Tibial nerve (tissue), 4 donors: ENCODE results near the gene BMP8A. TPM values are rescaled to one million over a fixed set of nuclear protein-coding genes. Genes with fewer than 3 reads are reported as not detected.

Source experiments
- DNase-seq, 2 donors: peaks; one replicate each; pipeline ENCODE4 v3.0.0-alpha.2; 2019; ENCODE audit warnings: low spot score in 2 of 2
- H3K27ac ChIP-seq, 4 donors: fragments of 200-600 bp; sonication (generic) in 3 of 4; one replicate each; pipeline ENCODE4 v1.5.1; 2017 to 2019; ENCODE audit warnings: mild to moderate bottlenecking in 1 of 4
- H3K27me3 ChIP-seq, 2 donors: fragments of 200-600 bp; sonication (generic) in 1 of 2; one replicate each; pipeline versions ENCODE4 v1.5.1 to v1.6.0; 2017 to 2019
- H3K36me3 ChIP-seq, 3 donors: fragments of 200-600 bp; sonication (generic); one replicate each; pipeline ENCODE4 v1.5.1; 2018 to 2019
- H3K4me1 ChIP-seq, 4 donors: fragments of 200-600 bp; sonication (generic) in 3 of 4; one replicate each; pipeline ENCODE4 v1.5.1; 2017 to 2019
- H3K4me3 ChIP-seq, 4 donors: fragments of 200-600 bp; sonication (generic) in 3 of 4; one replicate each; pipeline ENCODE4 v1.5.1; 2017 to 2019; ENCODE audit warnings: mild to moderate bottlenecking in 1 of 4, moderate library complexity in 1 of 4
- H3K9me3 ChIP-seq, 4 donors: fragments of 200-600 bp; sonication (generic) in 3 of 4; one replicate each; pipeline ENCODE4 v1.5.1; 2017 to 2019
- EP300 ChIP-seq, 2 donors: sonication (generic); formaldehyde crosslinking; IDR thresholded peaks; one replicate each; pipeline ENCODE4 v1.6.1; 2017; ENCODE audit warnings: antibody characterized with exemption in 2 of 2, mild to moderate bottlenecking in 1 of 2
- POLR2A ChIP-seq, 2 donors: fragments of 450-650 bp; IDR thresholded peaks; one replicate each; pipeline ENCODE4 v1.6.1; 2017; ENCODE audit warnings: antibody characterized with exemption in 2 of 2, mild to moderate bottlenecking in 2 of 2, moderate library complexity in 2 of 2
- WGBS, 2 donors: methylation state at CpG; one replicate each; pipeline ENCODE4 v1.1.5; 2018; 5-methylcytosine and 5-hydroxymethylcytosine counted together
- total RNA-seq, 4 donors: library from RNA; depleted of rRNA; stranded (reverse); fragments of >200 nt; gene quantifications; one replicate each; pipeline ENCODE4 v1.1.0, GENCODE V29; 2016
- TF ChIP-seq, protein P1 (sequence below), 5 experiments: fragments of 200-600 bp in 3 of 5; fragments of 450-650 bp in 2 of 5; sonication (generic) in 3 of 5; IDR thresholded peaks; one replicate each; pipeline ENCODE4 v1.5.1; 2016 to 2019; ENCODE audit warnings: antibody characterized with exemption in 5 of 5, mild to moderate bottlenecking in 3 of 5, moderate library complexity in 2 of 5

BMP8A gene
- total RNA-seq, 4 donors from 2014 or later, result 2.7 to 9.6 (median 7.0) TPM

DNA sequence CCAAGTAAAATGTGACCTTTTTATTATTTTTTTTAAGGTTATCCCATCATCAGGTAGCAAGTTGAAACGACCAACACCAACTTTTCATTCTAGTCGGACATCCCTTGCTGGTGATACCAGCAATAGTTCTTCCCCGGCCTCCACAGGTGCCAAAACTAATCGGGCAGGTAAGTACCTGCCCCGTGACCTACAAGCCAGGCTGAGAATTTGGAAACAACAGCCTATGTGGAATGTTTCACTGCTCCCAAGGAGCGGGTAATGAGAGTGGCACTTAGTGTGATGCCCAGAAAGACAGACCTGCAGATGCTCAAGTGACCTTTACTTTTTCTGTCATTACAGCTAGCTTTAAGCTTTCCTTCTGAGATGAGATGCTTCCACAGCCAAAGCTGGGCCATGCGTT is 6.9 kb upstream of the BMP8A start:
- Histone ChIP-seq H3K4me1 (peaks cover 0 to 7% (median 0%) of the 10 kb centered on the region in 4 donors), H3K36me3 (peaks cover 0 to 86% (median 5%) of the 10 kb centered on the region in 3 donors), H3K9me3 (no peaks in the 10 kb centered on the region), H3K4me3 (no peak overlapping the region), H3K27me3 (no peaks in the 10 kb centered on the region), H3K27ac (no peak overlapping the region)
- no peak for DNase-seq
- TF ChIP-seq POLR2A (IDR thresholded peaks at IDR 0.05) (no peak), EP300 (IDR thresholded peaks at IDR 0.05) (no peak)
- TF ChIP-seq, protein P1, sequence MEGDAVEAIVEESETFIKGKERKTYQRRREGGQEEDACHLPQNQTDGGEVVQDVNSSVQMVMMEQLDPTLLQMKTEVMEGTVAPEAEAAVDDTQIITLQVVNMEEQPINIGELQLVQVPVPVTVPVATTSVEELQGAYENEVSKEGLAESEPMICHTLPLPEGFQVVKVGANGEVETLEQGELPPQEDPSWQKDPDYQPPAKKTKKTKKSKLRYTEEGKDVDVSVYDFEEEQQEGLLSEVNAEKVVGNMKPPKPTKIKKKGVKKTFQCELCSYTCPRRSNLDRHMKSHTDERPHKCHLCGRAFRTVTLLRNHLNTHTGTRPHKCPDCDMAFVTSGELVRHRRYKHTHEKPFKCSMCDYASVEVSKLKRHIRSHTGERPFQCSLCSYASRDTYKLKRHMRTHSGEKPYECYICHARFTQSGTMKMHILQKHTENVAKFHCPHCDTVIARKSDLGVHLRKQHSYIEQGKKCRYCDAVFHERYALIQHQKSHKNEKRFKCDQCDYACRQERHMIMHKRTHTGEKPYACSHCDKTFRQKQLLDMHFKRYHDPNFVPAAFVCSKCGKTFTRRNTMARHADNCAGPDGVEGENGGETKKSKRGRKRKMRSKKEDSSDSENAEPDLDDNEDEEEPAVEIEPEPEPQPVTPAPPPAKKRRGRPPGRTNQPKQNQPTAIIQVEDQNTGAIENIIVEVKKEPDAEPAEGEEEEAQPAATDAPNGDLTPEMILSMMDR (IDR thresholded peaks at IDR 0.05), result no peak
- 92 to 93% methylated on average over 7 of the region's 7 CpGs for WGBS, 2 donors

DNA sequence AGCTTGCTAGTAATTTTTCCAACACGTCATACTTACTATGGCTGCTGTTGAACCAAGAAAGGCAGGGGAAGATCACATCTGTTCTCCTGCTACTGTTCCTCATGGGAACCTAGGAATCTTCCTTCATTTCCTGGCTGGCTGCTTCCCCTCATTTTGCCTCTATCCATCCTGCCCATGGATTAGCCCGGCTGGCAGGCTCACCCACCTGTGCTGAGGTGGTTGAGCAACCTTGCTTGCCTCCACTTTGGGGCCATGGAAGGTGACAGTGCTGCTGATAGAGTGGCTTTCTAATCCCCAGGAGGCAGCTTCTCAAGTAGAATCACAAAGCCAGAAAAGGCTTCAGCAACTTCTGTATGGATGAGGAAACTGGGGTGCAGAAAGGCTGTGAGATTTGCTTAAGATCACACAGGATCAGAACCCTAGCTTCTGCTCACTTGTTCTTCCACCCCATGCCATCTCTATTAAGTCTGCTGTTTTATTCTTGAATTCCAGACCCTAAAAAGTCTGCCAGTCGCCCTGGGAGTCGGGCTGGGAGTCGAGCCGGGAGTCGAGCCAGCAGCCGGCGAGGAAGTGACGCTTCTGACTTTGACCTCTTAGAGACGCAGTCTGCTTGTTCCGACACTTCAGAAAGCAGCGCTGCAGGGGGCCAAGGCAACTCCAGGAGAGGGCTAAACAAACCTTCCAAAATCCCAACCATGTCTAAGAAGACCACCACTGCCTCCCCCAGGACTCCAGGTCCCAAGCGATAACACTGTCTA is 6.2 kb upstream of the BMP8A start:
- Histone ChIP-seq H3K4me1 (peaks cover 0 to 7% (median 0%) of the 10 kb centered on the region in 4 donors), H3K27ac (no peak overlapping the region), H3K4me3 (no peak overlapping the region), H3K27me3 (no peaks in the 10 kb centered on the region), H3K9me3 (no peaks in the 10 kb centered on the region), H3K36me3 (peaks cover 0 to 80% (median under 1%) of the 10 kb centered on the region in 3 donors)
- TF ChIP-seq EP300 (IDR thresholded peaks at IDR 0.05) (no peak), POLR2A (IDR thresholded peaks at IDR 0.05) (no peak)
- TF ChIP-seq, protein P1 (IDR thresholded peaks at IDR 0.05), result no peak
- DNase-seq, result no peak
- 89 to 94% methylated on average over 14 of the region's 14 CpGs for WGBS, 2 donors

DNA sequence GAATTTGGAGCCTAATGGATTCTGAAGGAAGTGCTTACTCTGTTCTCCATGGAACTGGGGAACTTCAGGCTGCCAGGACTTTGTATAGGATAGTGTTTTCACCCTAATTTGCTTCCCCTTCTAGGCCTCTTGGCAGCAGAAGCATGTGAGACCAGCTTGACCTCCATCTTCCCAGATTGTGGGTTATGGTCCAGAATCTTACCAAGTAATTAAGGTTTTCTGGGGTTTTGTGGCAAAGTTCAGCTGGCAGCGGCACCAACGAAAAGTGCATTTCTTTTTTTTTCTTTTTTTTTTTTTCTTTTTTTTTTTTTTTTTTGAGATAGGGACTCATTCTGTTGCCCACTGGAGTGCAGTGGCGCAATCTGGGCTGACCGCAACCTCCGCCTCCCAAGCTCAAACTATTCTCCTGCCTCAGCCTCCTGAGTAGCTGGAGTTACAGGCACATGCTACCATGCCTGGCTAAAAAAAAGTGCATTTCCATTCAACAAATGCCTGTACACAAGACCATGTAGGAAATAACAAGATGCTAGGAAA is 3.4 kb upstream of the BMP8A start:
- WGBS, 2 donors, result 95 to 99% methylated on average over 5 of the region's 5 CpGs
- Histone ChIP-seq H3K36me3 (peaks cover 0 to 51% (median 0%) of the 10 kb centered on the region in 3 donors), H3K4me1 (peaks cover 0 to 22% (median 3%) of the 10 kb centered on the region in 4 donors), H3K4me3 (no peak overlapping the region), H3K27me3 (peaks cover 0 to 17% of the 10 kb centered on the region in 2 donors), H3K9me3 (no peaks in the 10 kb centered on the region), H3K27ac (no peak overlapping the region)
- no peak for DNase-seq
- TF ChIP-seq POLR2A (IDR thresholded peaks at IDR 0.05) (no peak), EP300 (IDR thresholded peaks at IDR 0.05) (no peak)
- TF ChIP-seq, protein P1 (IDR thresholded peaks at IDR 0.05), result no peak

DNA sequence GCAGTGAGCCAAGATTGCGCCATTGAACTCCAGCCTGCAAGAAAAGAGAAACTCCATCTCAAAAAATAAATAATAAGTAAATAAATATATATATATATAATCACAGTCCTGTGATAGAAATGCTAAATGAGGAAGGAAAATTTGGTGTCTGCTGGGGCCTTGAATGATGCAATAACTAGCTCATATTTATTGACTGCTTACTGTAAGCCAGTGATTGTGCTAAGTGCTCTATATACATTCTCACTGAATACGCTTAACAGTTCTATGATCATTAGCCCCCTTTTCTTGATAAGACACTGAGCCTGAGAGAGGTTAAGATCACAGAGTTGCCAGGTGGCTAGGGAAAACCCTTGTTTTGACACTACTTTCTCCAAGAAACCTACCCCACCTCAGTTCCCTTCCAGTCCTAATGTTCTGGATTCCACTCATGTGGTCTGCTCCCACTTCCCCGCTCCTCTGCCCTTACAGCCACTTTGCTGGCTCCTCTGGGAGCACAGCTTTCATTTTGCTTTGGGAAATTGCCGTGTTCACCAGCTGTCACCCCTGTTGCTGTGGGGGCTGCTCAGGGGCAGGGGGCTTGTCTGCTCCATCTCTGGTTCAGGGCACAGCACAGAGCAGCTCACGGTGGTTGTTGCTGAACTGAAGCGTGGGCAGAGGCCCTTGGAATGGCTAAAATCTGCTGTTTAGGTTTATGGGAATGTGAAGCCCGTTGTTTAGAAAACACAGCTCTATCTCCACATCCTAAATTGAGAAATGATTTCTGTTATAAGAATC is 2.5 kb upstream of the BMP8A start:
- peaks cover 0 to 42% (median 0%) of the 10 kb centered on the region in 3 donors for H3K36me3 ChIP-seq
- no peak for DNase-seq

More for the DNA sequence above, 2.5 kb upstream of the BMP8A start:
- Histone ChIP-seq H3K27me3 (peaks cover 0 to 24% of the 10 kb centered on the region in 2 donors), H3K4me3 (no peak overlapping the region), H3K4me1 (peaks cover 0 to 22% (median 3%) of the 10 kb centered on the region in 4 donors), H3K9me3 (no peaks in the 10 kb centered on the region), H3K27ac (no peak overlapping the region)
- WGBS, 2 donors, result 44 to 57% methylated on average over 7 of the region's 7 CpGs
- TF ChIP-seq, protein P1 (IDR thresholded peaks at IDR 0.05), result no peak
- no peak for TF ChIP-seq POLR2A (IDR thresholded peaks at IDR 0.05)
- no peak for TF ChIP-seq EP300 (IDR thresholded peaks at IDR 0.05)
